Stimulated activated CD4-positive, alpha-beta T cell treated with anti-CD3 and anti-CD28 coated beads, Interleukin-4, amount 100 ng/mL, for 1 hour (primary cell): Measurements from ENCODE around the gene IGSF21.
"Not testable (repeated sequence)": the region's sequence is repeated elsewhere in the genome, so short reads cannot be mapped to it uniquely, and the experiment has no call there.

ENCODE experiments used
- DNase-seq: peaks from one replicate; pipeline ENCODE4 v3.0.0-alpha.2; 2020

IGSF21 gene

DNA sequence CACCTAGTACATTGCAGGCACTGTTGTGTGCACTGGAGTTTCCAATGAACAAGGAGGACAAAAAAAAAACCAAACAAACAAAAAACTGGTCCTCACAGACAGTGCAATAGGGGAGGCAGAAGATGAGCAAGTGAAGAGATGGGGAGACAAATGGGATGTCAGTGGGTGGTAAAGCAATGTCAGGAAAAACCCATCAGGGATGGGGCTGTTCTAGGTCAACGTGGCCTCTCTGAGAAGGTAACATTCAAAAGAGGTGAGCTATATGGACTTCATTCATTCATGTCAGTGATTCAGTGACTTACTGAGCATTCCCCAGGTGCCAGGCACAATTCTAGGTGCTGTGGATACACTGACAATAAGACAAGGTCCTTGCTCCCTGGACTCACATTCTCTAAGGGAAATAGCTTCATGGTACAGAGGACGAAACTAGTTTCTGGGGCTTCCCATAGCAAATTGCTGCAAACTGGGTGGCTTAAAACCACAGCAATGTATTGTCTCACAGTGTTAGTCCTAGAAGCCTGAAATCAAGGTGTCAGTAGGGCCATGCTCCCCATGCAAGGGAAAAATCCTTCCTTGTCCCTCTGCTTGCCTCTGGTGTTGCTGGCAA, 232.7 kb downstream of the IGSF21 start:
- DNase-seq = no peak

GRCh38 chr1:18340787-18341186, 233.2 kb downstream of the IGSF21 start:
- no peak for DNase-seq

- DNase-seq = no peak
Measured at GRCh38 chr1:18341291-18342069, 233.9 kb downstream of the IGSF21 start.

DNA sequence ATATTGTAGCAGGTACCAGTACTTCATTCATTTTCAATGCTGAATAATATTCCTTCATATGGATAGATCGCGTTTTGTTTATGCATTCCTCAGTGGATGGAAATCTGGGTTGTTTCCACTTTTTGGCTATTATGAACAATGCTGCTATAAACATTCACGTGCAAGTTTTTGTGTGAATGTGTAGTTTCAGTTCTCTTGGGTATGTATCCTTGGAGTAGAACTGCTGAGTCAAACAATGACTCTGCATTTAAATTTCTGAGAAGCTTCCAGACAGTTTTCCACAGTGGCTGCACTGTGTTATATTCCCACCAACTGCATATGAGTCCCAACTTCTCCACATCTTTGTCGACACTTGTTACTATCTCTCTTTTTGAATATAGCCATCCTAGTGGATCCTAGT, 235.1 kb downstream of the IGSF21 start:
- DNase-seq = no peak

DNA sequence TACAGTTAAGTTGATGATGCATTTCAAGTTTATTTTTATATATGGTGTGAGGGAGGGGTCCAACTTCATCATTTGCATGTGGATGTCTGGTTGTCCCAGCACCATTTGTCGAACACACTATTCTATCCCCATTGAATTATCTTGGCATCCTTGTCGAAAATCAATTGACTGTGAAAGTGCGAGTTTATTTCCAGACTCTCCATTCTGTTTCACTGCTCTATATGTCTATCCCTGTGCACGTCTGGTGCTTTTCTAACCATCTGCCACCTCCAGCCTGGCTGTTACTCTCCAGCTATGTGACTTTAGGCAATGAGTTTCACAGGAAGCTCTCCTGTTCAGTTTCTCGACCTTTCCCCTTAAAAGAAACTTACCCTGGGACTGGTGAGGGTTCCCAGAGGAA, 236.0 kb downstream of the IGSF21 start:
- DNase-seq = no peak

DNA sequence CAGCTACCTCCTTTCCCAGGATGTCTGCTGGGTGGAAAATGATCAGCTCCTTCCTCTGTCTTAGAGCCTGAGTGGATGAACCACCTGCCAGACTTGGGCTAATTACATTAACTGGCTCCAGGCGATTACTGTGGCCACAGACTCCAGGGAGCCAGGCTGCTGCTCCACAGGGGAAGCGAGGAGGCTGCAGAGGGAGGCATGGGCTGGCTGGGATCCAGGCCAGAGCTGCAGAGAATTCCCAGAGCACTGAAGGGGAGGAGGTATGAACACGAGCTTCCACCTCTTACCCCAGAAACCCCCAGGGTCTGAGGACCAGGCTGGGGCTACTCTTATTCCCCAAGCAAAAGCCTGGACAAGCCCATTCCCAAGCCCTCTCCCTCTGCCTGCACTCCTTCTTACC, 237.2 kb downstream of the IGSF21 start:
- DNase-seq = no peak

DNA sequence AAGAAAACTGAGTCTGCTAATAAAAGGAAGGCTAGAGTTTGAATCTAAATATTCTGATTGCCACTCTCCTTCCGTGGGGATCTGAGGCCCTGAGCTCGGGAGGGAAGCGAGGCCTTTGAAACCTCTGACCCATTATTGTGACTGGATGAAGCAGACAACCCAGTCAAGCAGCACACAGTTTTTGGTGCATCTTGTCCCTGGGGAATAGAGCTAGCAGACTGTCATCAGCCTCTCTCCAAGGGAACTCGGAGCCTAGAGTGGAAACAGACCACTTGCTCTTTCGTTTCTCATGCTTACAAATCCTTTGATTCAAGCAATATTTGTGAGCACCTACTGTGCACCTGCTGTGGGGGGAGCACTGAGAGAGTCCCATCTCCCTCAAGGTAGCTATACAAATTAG, 240.0 kb downstream of the IGSF21 start:
- DNase-seq = no peak

DNA sequence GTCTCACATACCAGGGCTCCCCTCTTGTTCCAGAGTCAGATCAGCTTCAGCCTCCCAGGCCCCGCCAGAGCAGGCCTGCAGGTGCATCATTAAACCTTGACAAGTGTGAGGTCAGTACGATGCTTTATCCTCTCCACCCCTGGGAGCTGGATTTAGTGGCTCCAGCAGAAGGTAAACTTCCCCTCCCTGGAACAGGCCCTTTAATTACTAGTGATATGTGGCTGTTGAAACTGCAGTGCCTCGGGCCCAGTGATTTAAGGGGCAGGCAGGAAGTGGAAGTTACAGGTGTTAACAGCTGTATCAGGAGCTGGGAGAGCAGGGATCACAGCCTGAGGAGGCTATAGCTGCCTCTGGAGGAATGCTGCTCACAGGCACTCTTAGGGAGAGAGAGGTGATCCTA, 240.8 kb downstream of the IGSF21 start:
- DNase-seq = no peak

DNA sequence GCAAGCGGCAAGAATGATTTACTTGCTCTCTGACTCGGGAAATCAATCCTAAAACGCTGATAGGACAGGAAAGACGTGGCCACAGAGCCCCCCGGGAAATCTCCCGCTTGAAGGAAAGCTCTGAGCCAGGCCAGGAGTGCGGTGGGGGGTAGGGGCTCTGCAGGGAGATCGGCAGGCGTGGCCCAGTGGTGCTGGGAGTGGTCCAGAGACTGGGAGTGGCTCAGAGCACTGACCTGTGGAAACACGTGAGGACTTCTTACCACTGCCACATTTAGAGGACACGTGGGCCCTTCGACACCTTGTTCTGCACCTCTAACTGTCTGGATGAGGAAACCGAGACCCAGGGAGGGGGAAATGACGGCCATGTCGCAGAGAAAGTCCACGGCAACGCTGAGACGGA, 243.1 kb downstream of the IGSF21 start:
- no peak for DNase-seq

DNA sequence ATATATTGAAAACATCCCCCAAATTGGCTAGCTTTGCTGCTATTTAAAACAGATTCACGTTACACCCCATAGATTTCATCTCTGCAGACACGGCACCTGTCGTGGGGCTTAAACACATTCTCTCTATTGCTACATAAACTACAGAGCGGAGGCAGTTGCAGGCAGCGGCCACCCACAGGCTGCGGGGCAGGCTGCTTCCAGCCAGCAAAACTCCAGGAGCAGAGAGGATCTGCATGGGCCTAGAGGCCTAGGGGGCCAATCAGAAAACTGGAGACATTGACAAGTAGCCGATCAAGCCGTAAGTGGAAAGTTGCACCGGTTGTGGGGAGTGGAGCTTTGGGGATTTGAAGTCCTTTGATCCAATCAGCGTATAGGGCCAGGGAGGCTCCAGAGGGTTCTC, 244.1 kb downstream of the IGSF21 start:
- DNase-seq = no peak

- DNase-seq = no peak
Measured at GRCh38 chr1:18352636-18353265, 245.2 kb downstream of the IGSF21 start.

DNA sequence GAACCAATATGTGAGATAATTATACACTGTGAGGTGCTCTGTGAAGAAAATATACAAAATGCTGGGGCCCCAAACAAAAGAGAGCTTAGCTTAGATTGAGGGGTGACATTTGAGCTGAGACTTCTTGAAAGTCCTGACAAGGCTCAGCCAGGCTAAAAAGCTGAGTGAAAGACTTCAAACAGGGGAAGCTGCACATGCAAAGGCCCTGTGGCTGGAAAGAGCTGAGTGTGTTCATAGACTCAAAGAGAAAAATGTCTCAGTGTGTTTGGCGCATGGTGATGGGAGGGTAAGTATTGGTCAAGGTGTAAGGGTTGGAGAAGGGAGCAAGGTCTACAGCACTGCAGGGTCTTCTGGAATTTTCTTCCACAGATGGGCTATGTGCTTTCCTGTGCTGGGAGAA, 245.9 kb downstream of the IGSF21 start:
- DNase-seq = no peak

DNA sequence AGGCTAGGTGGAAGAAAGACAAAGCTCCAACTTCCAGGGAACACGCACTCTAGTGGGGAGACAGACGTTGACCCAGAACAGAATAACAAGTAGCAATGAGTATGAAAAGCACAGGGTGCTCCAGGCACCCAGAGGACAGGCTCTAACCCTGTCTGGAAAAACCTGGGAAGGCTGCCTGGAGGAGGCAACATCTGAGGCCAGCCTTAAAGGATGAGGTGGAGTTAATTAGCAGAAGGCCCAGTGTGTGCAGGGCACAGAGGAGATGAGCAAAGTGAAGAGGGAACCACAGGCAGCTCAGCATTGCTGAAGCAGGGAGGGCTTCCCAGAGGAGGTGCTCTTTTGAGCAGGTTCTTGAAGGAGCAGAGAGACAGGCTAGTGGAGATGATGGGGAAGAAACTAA, 246.4 kb downstream of the IGSF21 start:
- no peak for DNase-seq

- DNase-seq = no peak
Measured at GRCh38 chr1:18354612-18355011, 247.0 kb downstream of the IGSF21 start.

DNA sequence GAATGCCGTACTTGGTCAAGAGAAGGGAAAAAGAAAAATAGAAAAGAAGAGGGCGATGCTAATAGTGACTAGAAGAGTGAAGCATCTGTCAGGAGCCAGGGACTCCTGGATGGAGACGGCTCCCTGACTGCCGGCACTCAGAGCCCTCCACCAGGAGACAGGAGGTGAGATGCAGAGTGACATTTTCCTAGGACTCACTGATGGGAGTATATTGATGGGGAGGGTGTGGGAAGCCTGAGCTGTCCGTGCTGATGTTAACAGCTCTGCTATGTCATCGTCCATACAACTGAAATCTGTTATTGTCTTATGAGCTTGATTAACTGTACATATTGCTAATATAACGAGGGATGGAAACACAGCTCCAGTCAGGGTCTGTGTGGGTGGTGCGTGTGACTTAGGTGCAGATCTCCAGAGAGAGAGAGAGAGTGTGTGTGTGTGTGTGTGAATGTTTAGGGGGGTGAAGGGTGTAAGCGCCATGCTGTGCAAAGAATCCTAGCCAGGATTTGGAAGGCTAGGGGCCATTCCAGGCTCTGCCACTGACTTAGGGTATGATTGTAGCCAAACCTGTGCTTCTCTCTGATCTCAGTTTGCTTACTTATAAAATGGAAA, 250.1 kb downstream of the IGSF21 start:
- DNase-seq = no peak

DNA sequence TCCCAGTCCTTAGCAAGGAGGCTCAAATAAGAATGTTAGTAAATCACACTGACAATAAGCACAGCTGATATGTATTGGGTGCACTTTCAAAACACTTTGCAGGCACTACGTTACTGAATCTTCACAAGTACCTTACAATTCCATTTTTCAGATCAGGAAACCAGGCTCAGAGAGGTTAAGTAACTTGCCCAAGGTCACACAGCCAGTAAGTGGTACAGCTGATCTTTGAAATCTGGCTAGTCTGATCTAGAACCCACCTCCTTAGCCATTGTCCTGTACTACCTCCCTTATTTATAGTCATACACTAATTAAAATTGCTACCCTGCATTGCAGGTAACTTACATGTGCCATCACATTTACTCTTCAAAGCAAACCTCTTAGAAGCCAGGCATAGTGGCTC, 251.0 kb downstream of the IGSF21 start:
- DNase-seq = no peak

DNA sequence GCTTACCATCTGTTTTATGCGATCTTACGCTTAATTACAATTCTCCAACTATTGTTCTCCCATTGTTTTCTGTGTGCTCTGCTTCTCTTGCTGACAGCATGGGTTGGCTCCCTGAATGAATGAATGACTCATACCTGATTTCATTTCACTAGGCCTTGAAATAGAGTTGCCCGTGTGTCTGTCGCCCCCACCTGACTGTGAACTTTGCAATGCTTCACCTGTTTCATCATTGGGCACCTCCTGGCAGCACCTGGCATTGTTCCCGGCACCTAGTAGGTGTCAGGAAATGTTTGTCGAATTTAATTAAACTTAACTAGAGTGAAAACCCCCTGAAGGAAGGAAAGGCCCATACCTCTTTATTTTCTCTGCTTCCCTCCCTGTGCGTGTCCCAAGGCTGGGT, 252.7 kb downstream of the IGSF21 start:
- DNase-seq = no peak

GRCh38 chr1:18362150-18362549, 254.6 kb downstream of the IGSF21 start:
- no peak for DNase-seq

GRCh38 chr1:18363436-18363835, 255.8 kb downstream of the IGSF21 start:
- DNase-seq = no peak

DNA sequence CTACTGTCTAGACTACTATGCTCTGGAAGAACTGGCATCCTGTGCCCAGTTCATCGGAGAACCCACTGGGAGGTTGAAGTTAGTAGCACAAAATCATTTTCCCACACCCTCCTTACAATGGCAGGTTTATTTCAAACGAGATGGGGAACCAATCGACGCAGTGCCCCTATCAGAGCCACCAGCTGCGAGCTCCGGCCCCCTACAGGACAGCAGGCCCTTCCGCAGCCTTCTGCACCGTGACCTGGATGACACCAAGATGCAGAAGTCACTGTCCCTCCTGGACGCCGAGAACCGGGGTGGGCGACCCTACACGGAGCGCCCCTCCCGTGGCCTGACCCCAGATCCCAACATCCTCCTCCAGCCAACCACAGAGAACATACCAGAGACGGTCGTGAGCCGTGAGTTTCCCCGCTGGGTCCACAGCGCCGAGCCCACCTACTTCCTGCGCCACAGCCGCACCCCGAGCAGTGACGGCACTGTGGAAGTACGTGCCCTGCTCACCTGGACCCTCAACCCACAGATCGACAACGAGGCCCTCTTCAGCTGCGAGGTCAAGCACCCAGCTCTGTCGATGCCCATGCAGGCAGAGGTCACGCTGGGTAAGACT, 257.6 kb downstream of the IGSF21 start:
- DNase-seq = no peak

- DNase-seq = not testable (repeated sequence)
Measured at GRCh38 chr1:18372505-18372904, 264.9 kb downstream of the IGSF21 start.

- no peak for DNase-seq
Measured at GRCh38 chr1:18373151-18373550, 265.6 kb downstream of the IGSF21 start.

GRCh38 chr1:18373882-18374493, 266.4 kb downstream of the IGSF21 start:
- DNase-seq = no peak
